ENCODE results near the gene CRYZ.
"Not testable (repeated sequence)": the region's sequence is repeated elsewhere in the genome, so short reads cannot be mapped to it uniquely, and the experiment has no call there.

Gene CRYZ

GRCh38 chr1:74679811-74680210 lies 53.0 kb downstream of the CRYZ start:
- DNase-seq = peak; percentile 96

GRCh38 chr1:74677926-74678325 lies 54.9 kb downstream of the CRYZ start:
- DNase-seq = no peak

GRCh38 chr1:74674278-74675048 lies 58.4 kb downstream of the CRYZ start:
- DNase-seq = no peak

- no peak for DNase-seq
Observed at GRCh38 chr1:74673351-74674111, 59.3 kb downstream of the CRYZ start, which contains the start of gene ERICH3. TSS of gene ERICH3 (minus strand) at chr1:74673792. CDS start at chr1:74673519, 273 bp downstream.

GRCh38 chr1:74670866-74671265 lies 62.0 kb downstream of the CRYZ start:
- DNase-seq = not testable (repeated sequence)

Data from NCI-H187 treated with DMSO at 0.1 percent for 48 hours (cell line).